HEK293 (cell line): Measurements from ENCODE around the gene MYBBP1A.

Source experiments
- CTCF ChIA-PET: fragments of 350-600 bp; formaldehyde crosslinking; extraction: SDS; loops from one replicate; lab custom pipeline; 2021; ENCODE audit warnings: antibody characterized with exemption; lab: Yijun Ruan, JAX
- POLR2A ChIA-PET: fragments of 300-600 bp; formaldehyde crosslinking; extraction: SDS; loops from one replicate; lab custom pipeline; 2020; ENCODE audit warnings: antibody characterized with exemption, inconsistent platforms; lab: Yijun Ruan, JAX
- H3K27ac ChIP-seq: fragments of 200-500 bp; sonication (Bioruptor generic); 2 replicates; pipeline ENCODE4 v1.5.1; 2014; ENCODE audit warnings: low read depth, low read length, control low read depth, inconsistent platforms; ENCODE audit errors: extremely low read depth
- H3K36me3 ChIP-seq, 2 experiments: fragments of 200-500 bp in 1 of 2; sonication (Bioruptor generic) in 1 of 2; 1 replicate in 1 of 2; 2 replicates in 1 of 2; pipeline ENCODE4 v1.5.1; 2014 to 2017; ENCODE audit warnings: inconsistent platforms in 2 of 2, low read length in 2 of 2; ENCODE audit not compliant: control insufficient read depth in 2 of 2, insufficient read depth in 1 of 2
- H3K4me1 ChIP-seq: fragments of 200-500 bp; sonication (Bioruptor generic); 2 replicates; pipeline ENCODE4 v1.5.1; 2014; ENCODE audit warnings: mild to moderate bottlenecking, low read length, inconsistent platforms; ENCODE audit not compliant: control insufficient read depth, insufficient read depth
- H3K4me3 ChIP-seq: 2 replicates; pipeline ENCODE4 v1.5.1; 2011; ENCODE audit warnings: low read depth, mild to moderate bottlenecking, control low read depth, low read length, moderate library complexity
- H3K9me3 ChIP-seq: fragments of 200-500 bp; sonication (Bioruptor generic); 2 replicates; pipeline ENCODE4 v1.5.1; 2014; ENCODE audit warnings: low read depth, low read length, inconsistent platforms; ENCODE audit not compliant: control insufficient read depth, insufficient read depth
- BCL11A ChIP-seq: fragments of 450-650 bp; formaldehyde crosslinking; IDR thresholded peaks from 2 replicates; pipeline ENCODE4 v1.5.1; 2016; ENCODE audit warnings: low read depth, missing biosample characterization, missing genetic modification characterization
- MEIS1 ChIP-seq: sonication (generic); formaldehyde crosslinking; IDR thresholded peaks from 2 replicates; pipeline ENCODE4 v1.8.1; 2022; ENCODE audit warnings: missing genetic modification reagents, mild to moderate bottlenecking, borderline replicate concordance
- ZBTB21 ChIP-seq: fragments of 450-650 bp; formaldehyde crosslinking; IDR thresholded peaks from 2 replicates; pipeline ENCODE4 v1.5.1; 2017; ENCODE audit warnings: missing biosample characterization, missing genetic modification characterization
- ZFP3 ChIP-seq: fragments of 450-650 bp; formaldehyde crosslinking; IDR thresholded peaks from 2 replicates; pipeline ENCODE4 v1.5.1; 2016; ENCODE audit warnings: low read depth, missing biosample characterization, missing genetic modification characterization
- ZNF175 ChIP-seq: fragments of 450-650 bp; formaldehyde crosslinking; IDR thresholded peaks from 2 replicates; pipeline ENCODE4 v1.5.1; 2016; ENCODE audit warnings: missing biosample characterization, missing genetic modification characterization
- ZNF214 ChIP-seq: fragments of 450-650 bp; formaldehyde crosslinking; IDR thresholded peaks from 2 replicates; pipeline ENCODE4 v1.5.1; 2017; ENCODE audit warnings: missing biosample characterization, mild to moderate bottlenecking, missing genetic modification characterization, borderline replicate concordance
- ZNF394 ChIP-seq: fragments of 450-650 bp; formaldehyde crosslinking; IDR thresholded peaks from 2 replicates; pipeline ENCODE4 v1.5.1; 2016; ENCODE audit warnings: missing biosample characterization, missing genetic modification characterization, mild to moderate bottlenecking, moderate library complexity, borderline replicate concordance
- ZNF621 ChIP-seq: fragments of 450-650 bp; formaldehyde crosslinking; IDR thresholded peaks from 2 replicates; pipeline ENCODE4 v1.5.1; 2017; ENCODE audit warnings: missing biosample characterization, missing genetic modification characterization
- ZNF677 ChIP-seq: fragments of 450-650 bp; IDR thresholded peaks from 2 replicates; pipeline ENCODE4 v1.5.0; 2018; ENCODE audit warnings: missing biosample characterization, mild to moderate bottlenecking, missing genetic modification characterization, moderate library complexity
- ZNF792 ChIP-seq: fragments of 450-650 bp; formaldehyde crosslinking; IDR thresholded peaks from 2 replicates; pipeline ENCODE4 v1.5.1; 2016; ENCODE audit warnings: missing biosample characterization, missing genetic modification characterization
- ZNF830 ChIP-seq: fragments of 450-650 bp; IDR thresholded peaks from 2 replicates; pipeline ENCODE4 v1.5.0; 2018; ENCODE audit warnings: missing biosample characterization, missing genetic modification characterization, low read depth, mild to moderate bottlenecking, moderate library complexity
- ZNF837 ChIP-seq: fragments of 450-650 bp; formaldehyde crosslinking; IDR thresholded peaks from 2 replicates; pipeline ENCODE4 v1.5.1; 2016; ENCODE audit warnings: missing biosample characterization, missing genetic modification characterization
- TF ChIP-seq, protein P1 (sequence below): fragments of 450-650 bp; formaldehyde crosslinking; IDR thresholded peaks from 2 replicates; pipeline ENCODE4 v1.5.1; 2016; ENCODE audit warnings: missing biosample characterization, missing genetic modification characterization
- TF ChIP-seq, protein P2 (sequence below): fragments of 450-650 bp; formaldehyde crosslinking; IDR thresholded peaks from 2 replicates; pipeline ENCODE4 v1.5.1; 2016; ENCODE audit warnings: missing biosample characterization, missing genetic modification characterization, borderline replicate concordance
- TF ChIP-seq, protein P3 (sequence below): fragments of 450-650 bp; formaldehyde crosslinking; IDR thresholded peaks from 2 replicates; pipeline ENCODE4 v1.5.1; 2016; ENCODE audit warnings: missing biosample characterization, missing genetic modification characterization, borderline replicate concordance
- TF ChIP-seq, protein P4 (sequence below): fragments of 450-650 bp; formaldehyde crosslinking; IDR thresholded peaks from 2 replicates; pipeline ENCODE4 v1.5.1; 2016; ENCODE audit warnings: missing biosample characterization, missing genetic modification characterization

MYBBP1A gene

DNA sequence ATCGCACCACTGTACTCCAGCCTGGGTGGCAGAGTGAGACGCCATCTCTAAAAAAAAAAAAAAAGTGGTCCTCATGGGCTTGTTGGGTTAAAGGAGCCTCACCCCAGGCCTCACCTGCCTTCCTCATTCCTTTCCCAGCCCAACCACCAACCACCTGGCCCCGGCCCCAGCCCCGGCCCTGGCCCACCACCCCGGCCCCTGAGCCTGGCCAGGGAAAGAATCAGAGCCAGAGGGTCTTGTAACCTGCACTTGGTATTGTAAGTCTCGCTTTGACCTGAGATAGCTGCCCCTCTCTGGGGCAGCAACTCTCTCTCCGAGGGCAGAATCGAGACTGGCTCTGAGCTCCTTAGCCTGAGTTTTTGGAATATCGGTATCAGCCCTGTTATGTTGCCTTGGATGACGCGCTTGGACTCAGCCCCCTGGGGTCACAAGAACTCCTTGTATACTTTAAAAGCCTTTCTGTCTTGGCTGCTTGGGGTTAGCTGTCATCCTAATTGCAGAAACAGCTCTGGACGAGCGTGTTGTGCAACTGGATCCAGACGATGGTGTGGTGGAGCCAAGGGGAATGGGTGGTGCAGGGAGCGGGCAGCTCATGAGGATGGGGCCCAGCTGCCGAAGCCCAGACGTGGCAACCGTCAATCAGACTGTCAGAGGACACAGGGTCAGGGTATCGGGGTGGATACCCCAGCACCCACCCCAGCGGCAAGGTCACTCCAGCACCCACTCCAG, 43.8 kb upstream of the MYBBP1A start:
- no peak overlapping the region for H3K4me3 ChIP-seq
- CTCF ChIA-PET = interaction anchor here (0.6 to 4.2 kb wide), 5 partner anchors 24 to 418 kb away, joined by 3 to 22 read pairs (median 3); no protein-coding TSS in a partner anchor
- H3K4me1 ChIP-seq = peaks cover 18% of the 10 kb centered on the region
- POLR2A ChIA-PET = interaction anchor here (0.5 to 2.9 kb wide), 2 partner anchors 15 to 124 kb away, joined by 3 to 12 read pairs; partner anchors contain the start of gene SMTNL2
- TF ChIP-seq ZFP3 (no peak), ZNF677 (tag by site-specific recombination) (no peak), BCL11A (no peak), MEIS1 (no peak), ZNF175 (tag by site-specific recombination) (no peak), ZNF792 (tag by site-specific recombination) (no peak), ZNF214 (tag by site-specific recombination) (no peak), ZNF830 (no peak)
- H3K36me3 ChIP-seq = no peaks in the 10 kb centered on the region
- H3K9me3 ChIP-seq = no peaks in the 10 kb centered on the region
- H3K27ac ChIP-seq = peak overlapping the region; percentile 57; the same call in 1 of the 2 replicates

DNA sequence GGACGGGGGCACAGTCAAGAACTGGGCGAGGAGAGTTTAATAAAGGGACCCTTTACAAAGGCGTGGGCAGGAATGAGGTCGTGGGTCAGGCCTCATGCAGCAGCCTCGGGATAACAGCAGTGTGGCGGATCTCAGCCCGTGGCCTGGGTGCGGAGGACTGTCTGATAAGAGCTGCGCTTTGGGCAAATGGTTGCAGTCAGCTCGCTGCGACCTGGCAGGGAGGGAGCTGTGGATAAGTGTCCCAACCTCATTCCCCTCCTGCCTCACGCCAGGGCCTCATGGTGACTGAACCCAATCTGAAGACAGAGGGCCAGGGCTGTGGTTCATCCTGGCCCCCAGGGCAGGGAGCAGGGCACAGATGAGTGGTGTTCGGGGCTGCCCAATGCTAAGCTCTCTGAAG, 42.8 kb upstream of the MYBBP1A start:
- no peaks in the 10 kb centered on the region for H3K36me3 ChIP-seq
- CTCF ChIA-PET = interaction anchor here (0.5 to 3.2 kb wide), 3 partner anchors 14 to 31 kb away, joined by 4 to 13 read pairs (median 6); partner anchors contain the start of gene SMTNL2
- no peak overlapping the region for H3K27ac ChIP-seq
- H3K9me3 ChIP-seq = no peaks in the 10 kb centered on the region
- POLR2A ChIA-PET = interaction anchor here (0.8 to 2.9 kb wide), 2 partner anchors 11 to 14 kb away, joined by 4 to 12 read pairs; partner anchors contain the start of gene SMTNL2
- TF ChIP-seq, protein P1, sequence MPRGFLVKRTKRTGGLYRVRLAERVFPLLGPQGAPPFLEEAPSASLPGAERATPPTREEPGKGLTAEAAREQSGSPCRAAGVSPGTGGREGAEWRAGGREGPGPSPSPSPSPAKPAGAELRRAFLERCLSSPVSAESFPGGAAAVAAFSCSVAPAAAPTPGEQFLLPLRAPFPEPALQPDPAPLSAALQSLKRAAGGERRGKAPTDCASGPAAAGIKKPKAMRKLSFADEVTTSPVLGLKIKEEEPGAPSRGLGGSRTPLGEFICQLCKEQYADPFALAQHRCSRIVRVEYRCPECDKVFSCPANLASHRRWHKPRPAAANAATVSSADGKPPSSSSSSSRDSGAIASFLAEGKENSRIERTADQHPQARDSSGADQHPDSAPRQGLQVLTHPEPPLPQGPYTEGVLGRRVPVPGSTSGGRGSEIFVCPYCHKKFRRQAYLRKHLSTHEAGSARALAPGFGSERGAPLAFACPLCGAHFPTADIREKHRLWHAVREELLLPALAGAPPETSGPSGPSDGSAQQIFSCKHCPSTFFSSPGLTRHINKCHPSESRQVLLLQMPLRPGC (tag by site-specific recombination) = no peak
- TF ChIP-seq, protein P2, sequence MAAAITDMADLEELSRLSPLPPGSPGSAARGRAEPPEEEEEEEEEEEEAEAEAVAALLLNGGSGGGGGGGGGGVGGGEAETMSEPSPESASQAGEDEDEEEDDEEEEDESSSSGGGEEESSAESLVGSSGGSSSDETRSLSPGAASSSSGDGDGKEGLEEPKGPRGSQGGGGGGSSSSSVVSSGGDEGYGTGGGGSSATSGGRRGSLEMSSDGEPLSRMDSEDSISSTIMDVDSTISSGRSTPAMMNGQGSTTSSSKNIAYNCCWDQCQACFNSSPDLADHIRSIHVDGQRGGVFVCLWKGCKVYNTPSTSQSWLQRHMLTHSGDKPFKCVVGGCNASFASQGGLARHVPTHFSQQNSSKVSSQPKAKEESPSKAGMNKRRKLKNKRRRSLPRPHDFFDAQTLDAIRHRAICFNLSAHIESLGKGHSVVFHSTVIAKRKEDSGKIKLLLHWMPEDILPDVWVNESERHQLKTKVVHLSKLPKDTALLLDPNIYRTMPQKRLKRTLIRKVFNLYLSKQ (tag by site-specific recombination) = no peak
- no peak for TF ChIP-seq ZNF394 (tag by site-specific recombination)
- no peak for TF ChIP-seq ZNF837 (tag by site-specific recombination)
- TF ChIP-seq ZNF621 (tag by site-specific recombination) = no peak
- no peak for TF ChIP-seq MEIS1
- TF ChIP-seq, protein P3, sequence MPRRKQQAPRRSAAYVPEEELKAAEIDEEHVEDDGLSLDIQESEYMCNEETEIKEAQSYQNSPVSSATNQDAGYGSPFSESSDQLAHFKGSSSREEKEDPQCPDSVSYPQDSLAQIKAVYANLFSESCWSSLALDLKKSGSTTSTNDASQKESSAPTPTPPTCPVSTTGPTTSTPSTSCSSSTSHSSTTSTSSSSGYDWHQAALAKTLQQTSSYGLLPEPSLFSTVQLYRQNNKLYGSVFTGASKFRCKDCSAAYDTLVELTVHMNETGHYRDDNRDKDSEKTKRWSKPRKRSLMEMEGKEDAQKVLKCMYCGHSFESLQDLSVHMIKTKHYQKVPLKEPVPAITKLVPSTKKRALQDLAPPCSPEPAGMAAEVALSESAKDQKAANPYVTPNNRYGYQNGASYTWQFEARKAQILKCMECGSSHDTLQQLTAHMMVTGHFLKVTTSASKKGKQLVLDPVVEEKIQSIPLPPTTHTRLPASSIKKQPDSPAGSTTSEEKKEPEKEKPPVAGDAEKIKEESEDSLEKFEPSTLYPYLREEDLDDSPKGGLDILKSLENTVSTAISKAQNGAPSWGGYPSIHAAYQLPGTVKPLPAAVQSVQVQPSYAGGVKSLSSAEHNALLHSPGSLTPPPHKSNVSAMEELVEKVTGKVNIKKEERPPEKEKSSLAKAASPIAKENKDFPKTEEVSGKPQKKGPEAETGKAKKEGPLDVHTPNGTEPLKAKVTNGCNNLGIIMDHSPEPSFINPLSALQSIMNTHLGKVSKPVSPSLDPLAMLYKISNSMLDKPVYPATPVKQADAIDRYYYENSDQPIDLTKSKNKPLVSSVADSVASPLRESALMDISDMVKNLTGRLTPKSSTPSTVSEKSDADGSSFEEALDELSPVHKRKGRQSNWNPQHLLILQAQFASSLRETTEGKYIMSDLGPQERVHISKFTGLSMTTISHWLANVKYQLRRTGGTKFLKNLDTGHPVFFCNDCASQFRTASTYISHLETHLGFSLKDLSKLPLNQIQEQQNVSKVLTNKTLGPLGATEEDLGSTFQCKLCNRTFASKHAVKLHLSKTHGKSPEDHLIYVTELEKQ (tag by site-specific recombination) = no peak
- TF ChIP-seq ZBTB21 (tag by site-specific recombination) = no peak
- TF ChIP-seq, protein P4, sequence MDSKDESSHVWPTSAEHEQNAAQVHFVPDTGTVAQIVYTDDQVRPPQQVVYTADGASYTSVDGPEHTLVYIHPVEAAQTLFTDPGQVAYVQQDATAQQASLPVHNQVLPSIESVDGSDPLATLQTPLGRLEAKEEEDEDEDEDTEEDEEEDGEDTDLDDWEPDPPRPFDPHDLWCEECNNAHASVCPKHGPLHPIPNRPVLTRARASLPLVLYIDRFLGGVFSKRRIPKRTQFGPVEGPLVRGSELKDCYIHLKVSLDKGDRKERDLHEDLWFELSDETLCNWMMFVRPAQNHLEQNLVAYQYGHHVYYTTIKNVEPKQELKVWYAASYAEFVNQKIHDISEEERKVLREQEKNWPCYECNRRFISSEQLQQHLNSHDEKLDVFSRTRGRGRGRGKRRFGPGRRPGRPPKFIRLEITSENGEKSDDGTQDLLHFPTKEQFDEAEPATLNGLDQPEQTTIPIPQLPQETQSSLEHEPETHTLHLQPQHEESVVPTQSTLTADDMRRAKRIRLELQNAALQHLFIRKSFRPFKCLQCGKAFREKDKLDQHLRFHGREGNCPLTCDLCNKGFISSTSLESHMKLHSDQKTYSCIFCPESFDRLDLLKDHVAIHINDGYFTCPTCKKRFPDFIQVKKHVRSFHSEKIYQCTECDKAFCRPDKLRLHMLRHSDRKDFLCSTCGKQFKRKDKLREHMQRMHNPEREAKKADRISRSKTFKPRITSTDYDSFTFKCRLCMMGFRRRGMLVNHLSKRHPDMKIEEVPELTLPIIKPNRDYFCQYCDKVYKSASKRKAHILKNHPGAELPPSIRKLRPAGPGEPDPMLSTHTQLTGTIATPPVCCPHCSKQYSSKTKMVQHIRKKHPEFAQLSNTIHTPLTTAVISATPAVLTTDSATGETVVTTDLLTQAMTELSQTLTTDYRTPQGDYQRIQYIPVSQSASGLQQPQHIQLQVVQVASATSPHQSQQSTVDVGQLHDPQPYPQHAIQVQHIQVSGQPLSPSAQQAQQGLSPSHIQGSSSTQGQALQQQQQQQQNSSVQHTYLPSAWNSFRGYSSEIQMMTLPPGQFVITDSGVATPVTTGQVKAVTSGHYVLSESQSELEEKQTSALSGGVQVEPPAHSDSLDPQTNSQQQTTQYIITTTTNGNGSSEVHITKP (tag by site-specific recombination) = no peak
- peaks cover 17% of the 10 kb centered on the region for H3K4me1 ChIP-seq
- no peak overlapping the region for H3K4me3 ChIP-seq
